HG03060 (cell line): ENCODE data around the gene SYT14.
"Not testable (repeated sequence)": the region's sequence is repeated elsewhere in the genome, so short reads cannot be mapped to it uniquely, and the experiment has no call there.

Source experiments
- ATAC-seq: cut with Tn5 transposase; IDR thresholded peaks from one replicate; pipeline ENCODE4 v1.9.1; 2021; ENCODE audit warnings: low read depth, moderate number of reproducible peaks; ENCODE audit not compliant: unreplicated experiment

The SYT14 gene

DNA sequence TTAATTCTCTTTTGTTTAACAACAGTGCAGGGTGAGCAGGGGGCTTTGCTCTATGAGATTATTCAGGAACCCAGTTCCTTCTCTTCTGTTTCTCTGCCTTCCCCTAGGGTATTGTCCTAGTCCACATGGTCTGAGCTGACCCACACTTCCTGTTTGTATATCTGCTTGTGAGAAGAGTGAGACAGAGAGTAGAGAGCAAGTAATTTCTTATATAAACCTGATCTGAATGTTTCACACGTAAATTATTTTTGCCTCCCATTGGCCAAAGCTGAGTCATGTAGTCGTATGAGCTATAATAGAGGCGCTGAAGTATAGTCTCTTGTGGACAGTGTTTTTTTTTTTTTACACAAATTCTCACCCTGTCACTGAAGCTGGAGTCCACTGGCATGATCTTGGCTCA is 160.3 kb downstream of the SYT14 start:
- ATAC-seq, result no peak

- ATAC-seq, result no peak
These were observed 161.9 kb downstream of the SYT14 start for GRCh38 chr1:210099921-210100320.

DNA sequence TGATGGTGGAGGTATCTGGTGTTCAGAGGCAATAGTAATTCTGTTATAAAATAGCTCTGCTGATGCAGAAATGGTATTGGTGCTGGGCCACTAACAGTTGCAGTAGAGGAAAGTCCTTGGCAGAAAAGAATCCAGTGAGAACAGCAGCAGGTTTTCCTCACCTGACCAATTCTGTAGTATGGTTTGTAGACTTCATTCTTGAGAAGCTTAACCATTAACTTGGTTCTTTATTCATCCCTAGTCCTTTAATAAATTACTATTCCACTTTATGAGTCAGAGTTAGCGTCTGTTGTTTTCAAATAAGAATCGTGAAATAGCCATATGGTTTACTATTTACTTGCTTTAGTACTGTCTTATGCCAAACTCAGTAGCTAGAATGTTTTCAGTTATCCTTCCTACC is 166.1 kb downstream of the SYT14 start:
- ATAC-seq, result no peak

DNA sequence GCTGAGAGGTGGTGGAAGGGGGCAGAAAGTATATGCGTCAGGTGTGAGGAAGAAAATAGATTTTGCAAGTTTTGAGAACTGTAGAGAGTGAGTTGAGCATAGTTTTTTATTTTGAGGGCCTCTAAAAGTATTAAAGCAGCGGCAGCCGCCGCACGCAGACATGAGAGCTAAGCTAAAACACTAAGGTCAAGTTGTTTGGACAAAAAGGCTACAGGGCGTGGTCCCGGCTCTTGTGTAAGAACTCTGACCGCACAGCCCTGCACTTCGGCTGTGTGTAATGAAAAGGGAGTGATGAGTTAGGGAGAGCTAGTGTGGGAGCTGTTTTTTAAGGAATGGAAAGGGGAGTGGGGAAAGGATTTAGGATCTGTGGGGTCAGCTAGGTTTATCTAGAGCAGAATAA is 174.9 kb downstream of the SYT14 start:
- not testable (repeated sequence) for ATAC-seq

DNA sequence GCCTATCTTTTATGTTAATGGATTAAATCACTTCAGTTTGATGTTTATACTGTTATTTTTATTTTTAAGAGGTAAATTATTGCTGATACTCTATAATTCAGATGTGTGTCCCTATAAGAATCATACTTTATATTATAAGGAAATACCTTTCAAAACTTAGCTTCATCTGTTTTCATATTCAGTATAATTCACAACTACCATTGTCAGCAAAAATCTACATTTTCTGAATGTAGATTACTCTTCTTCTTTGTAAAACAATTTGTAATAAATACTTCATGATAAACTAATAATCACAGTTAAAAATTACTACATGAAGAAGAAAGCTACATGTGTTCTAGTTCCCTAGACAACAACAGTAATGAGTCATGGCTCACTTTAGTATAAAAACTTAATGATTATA is 179.2 kb downstream of the SYT14 start:
- ATAC-seq, result no peak

- ATAC-seq, result no peak
These were observed 179.7 kb downstream of the SYT14 start for GRCh38 chr1:210117681-210118170.

- ATAC-seq, result no peak
These were observed 185.4 kb downstream of the SYT14 start for GRCh38 chr1:210123383-210123782.

- ATAC-seq, result no peak
These were observed 186.0 kb downstream of the SYT14 start for GRCh38 chr1:210123924-210124589.

DNA sequence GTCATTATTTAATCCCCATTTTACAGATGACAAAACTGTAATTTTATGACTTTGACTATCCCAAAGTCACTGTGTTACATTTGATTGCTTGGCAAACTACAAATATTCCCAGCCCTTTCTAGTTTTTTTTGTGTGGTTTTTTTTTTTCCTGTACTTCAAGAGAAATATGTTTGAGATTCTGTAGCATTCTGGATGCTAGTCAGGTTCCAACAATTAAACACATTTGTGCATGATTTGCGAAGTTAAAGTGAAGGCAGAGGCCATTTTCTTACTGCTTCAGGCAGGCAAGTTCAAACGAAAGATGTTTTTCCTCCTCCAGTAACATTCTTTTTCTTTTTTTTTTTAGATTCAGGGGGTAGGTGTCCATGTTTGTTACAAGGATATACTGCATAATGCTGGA is 186.7 kb downstream of the SYT14 start:
- ATAC-seq, result no peak

- no peak for ATAC-seq
These were observed 187.1 kb downstream of the SYT14 start for GRCh38 chr1:210125143-210125542.

GRCh38 chr1:210129092-210129491 is 191.1 kb downstream of the SYT14 start:
- ATAC-seq, result no peak

- peak; percentile 59 for ATAC-seq
These were observed 191.7 kb downstream of the SYT14 start for GRCh38 chr1:210129759-210130158.

DNA sequence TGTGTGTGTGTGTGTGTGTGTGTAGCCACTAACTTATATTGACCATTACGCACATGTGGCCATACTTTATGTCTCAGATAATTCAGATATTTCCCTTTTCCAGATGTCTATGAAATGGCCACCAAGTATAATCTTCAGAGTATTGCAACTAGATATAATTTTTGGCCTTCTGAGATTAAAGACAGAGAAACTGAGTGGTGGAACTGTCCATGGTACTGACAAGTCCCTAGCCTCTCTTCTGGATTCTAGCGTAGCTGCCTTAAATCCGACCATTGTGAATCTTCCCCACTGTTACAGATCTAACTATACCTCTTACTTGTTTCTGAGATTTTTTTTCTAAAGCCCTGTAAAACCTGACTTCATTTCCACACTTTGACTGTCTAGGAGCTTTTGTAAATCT is 194.6 kb downstream of the SYT14 start:
- ATAC-seq, result no peak

DNA sequence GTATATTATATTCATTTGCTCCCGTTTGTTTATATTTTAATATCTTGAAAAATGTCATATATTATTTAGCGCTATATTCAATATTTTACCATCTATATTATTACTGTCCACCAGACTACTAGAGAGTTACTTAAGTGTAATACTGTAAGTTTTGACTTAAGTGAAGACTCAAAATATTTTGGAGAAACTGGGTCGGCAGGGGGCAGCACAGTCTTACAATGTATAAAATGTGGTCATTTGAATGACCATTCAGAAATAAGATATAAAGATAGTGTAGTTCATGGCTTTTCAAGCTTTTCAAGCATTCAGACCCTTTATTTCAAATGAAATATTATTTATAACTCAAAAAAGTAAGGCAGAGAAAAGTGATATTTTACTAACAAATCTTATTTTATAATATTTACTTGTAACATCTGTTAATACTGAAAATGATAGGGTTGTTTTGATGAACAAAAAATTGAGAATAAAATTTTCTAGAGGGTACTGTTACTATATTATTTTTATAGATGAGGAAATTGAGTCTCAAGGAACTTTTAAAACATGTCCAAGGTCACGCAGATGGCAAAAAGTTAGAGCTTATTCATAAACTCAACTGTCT is 205.5 kb downstream of the SYT14 start:
- ATAC-seq, result no peak

DNA sequence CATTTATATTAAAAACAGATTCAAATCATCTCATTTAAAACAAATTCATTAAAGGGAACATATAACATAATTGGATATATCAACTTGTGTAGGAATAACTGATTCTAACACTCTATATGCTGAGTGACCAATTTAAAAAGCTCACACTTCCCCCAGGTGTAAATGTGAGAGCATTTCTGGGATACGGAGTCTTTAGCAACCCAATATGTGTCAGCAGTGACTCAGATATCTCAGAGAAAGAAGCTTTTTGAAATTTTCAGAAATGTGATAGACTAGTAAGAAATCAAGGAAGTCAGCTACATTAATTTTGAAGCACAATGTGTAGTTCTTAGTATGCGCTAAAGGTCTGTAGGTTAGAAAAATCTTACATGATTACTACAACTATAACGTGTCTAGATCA is 206.7 kb downstream of the SYT14 start:
- ATAC-seq, result no peak

GRCh38 chr1:210151052-210151672 is 213.1 kb downstream of the SYT14 start:
- no peak for ATAC-seq

DNA sequence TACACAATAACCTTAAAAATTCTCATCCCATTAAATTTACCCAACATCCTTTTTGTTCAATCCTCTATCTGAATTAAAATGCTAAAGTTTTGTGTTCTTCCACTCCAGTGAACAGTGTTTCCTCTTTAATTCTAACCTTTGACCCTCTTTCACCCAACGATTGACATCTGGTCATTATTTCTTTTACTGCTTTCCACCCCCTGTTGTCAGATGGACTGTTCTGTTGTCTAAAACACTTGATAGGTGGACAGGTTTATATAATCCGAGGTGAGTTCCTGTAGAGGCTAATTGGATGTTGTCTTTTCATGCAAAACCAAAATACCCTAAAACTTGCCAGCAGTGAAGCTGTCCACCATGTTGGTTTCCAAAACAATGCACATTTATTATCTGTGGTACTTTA is 221.2 kb downstream of the SYT14 start:
- no peak for ATAC-seq

DNA sequence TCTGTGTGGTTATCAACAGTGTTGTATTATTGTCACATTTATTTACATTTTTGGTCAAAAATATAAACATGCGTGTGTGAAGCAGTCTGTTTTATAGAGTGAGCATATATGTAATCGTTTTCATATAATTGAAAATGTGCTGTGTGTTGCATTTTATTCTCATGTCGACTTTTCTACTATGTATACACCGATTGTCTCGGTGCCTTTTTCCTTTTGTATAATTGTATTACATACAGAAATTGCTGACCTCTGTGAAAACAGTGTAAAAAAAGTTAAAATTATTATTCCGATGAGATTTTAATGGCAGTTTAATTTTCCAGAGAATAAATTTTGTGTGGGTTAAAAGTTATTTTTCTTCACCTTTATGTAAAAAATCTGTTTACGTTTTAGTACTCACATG is 232.2 kb downstream of the SYT14 start:
- ATAC-seq, result no peak

DNA sequence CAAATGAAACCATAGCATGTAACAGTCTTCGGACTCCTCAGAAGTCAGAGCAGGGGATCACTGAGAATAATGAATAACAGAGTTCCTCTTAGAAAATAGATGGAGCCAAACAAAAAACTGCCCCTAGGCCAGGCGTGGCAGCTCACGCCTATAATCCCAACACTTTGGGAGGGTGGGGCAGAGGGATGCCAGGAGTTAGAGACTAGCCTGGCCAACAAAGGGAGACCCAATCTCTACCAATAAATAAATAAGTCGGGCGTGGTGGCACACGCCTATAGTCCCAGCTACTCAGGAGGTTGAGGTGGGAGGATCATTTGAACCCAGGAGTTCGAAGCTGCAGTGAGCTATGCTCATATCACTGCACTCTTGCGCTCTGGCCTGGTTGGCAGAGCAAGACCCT is 236.1 kb downstream of the SYT14 start:
- ATAC-seq, result no peak

DNA sequence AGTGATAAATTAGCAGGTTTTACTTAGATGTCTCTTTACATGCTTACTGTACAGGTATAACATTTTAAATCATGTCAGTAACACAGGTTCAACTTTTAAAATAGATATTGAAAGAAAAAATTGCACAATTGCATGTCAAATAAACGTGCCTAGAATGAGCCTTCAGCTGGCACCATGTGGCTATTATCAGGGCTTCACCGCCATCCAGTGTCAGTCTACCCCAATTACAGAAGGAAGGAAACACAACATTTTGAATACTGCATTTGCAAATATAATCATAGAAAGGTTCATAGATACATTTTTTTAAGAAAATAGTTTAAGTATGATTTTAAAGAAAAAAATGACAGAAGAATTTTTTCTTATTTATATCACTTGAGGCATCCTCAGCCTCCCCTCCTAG is 247.0 kb downstream of the SYT14 start:
- ATAC-seq, result no peak

GRCh38 chr1:210187849-210188606 is 250.0 kb downstream of the SYT14 start:
- ATAC-seq, result not testable (repeated sequence)
